Measurements from ENCODE around the gene PRICKLE1.

The PRICKLE1 gene

DNA sequence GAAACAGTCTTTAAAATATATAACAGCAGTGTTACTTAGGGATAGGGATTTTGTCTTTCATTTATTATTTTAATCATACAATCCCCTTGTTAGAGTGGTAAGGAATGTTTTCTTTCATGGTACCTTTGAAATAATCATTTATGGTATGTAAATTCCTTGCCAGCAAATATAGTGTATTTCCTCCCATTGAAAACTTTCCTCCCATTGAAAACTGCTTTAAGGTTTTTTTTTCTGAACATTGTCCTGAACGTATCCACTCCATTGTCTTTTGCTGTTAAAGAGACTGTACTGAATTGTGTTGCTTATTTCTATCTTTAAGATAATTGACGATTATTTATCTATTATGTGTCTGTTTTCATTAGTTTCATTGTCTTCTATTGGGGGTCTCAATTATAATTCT is 180.1 kb downstream of the PRICKLE1 start:
- DNase-seq (ENCODE audit: insufficient read length, low spot score) (no peak), FAIRE-seq (no peak)

- DNase-seq (ENCODE audit: insufficient read length, low spot score) (no peak), FAIRE-seq (no peak)
Observed at GRCh38 chr12:42407306-42407705, 182.2 kb downstream of the PRICKLE1 start.
